K562 (cell line): ENCODE measurements around the gene MADCAM1. TPM values are rescaled to one million over a fixed set of nuclear protein-coding genes. Genes with fewer than 3 reads are reported as not detected.

Experiments used
- FOXJ2 ChIP-seq: fragments of 200-800 bp; sonication (Bioruptor generic); IDR thresholded peaks from 2 replicates; pipeline ENCODE4 v1.6.1; 2016; ENCODE audit warnings: missing genetic modification characterization, missing compliant biosample characterization
- HMBOX1 ChIP-seq: sonication (generic); IDR thresholded peaks from 2 replicates; pipeline ENCODE4 v1.6.1; 2016
- RBM39 ChIP-seq: fragments of 200-400 bp; formaldehyde crosslinking; optimal IDR thresholded peaks from 2 replicates; pipeline ENCODE3; 2018; ENCODE audit warnings: low read depth, low read length
- ZBTB40 ChIP-seq, 2 experiments: fragments of 450-650 bp in 1 of 2; sonication (generic) in 1 of 2; formaldehyde crosslinking in 1 of 2; IDR thresholded peaks; 2 replicates each; pipeline versions ENCODE4 v1.7.1 to v1.9.0; 2016 to 2022; ENCODE audit warnings: inconsistent platforms in 1 of 2, mild to moderate bottlenecking in 1 of 2, missing genetic modification reagents in 1 of 2
- polyA plus RNA-seq, 8 experiments: library from polyadenylated mRNA; depleted of rRNA in 4 of 8; stranded (reverse) in 5 of 8; unstranded in 3 of 8; fragments of >200 nt; fragmentation: Nextera tagmentation in 2 of 8; fragmentation: Illumina TruSeq in 1 of 8; extraction: Ambion mirVana in 2 of 8; extraction: Trizol in 1 of 8; gene quantifications; 2 replicates each; pipeline versions ENCODE4 v1.2.1 to v1.2.3, GENCODE V29; 2011 to 2014; ENCODE audit warnings: inconsistent platforms in 1 of 8, missing spikeins in 1 of 8
- total RNA-seq, 7 experiments: library from RNA; depleted of rRNA in 6 of 7; stranded (reverse); fragments of >200 nt in 6 of 7; fragmentation: Illumina TruSeq in 2 of 7; extraction: Trizol in 2 of 7; gene quantifications; 2 replicates each; pipeline versions ENCODE4 v1.2.1 to v1.2.3, GENCODE V29; 2011 to 2021; ENCODE audit warnings: low replicate concordance in 1 of 7

Gene MADCAM1
- total and polyA plus RNA-seq, 9 of the 15 experiments (the other 6 are each of a cell fraction or from before 2014, with no cell fraction given): 0.09 to 0.36 (median 0.09) TPM; not detected in 6

GRCh38 chr19:485583-486236 lies 10.6 kb upstream of the MADCAM1 start (continued):
- TF ChIP-seq ZBTB40 (IDR thresholded peaks at IDR 0.05): no peak
- TF ChIP-seq ZBTB40 (CRISPR knock-in tag; IDR thresholded peaks at IDR 0.05): no peak
- no peak for TF ChIP-seq FOXJ2
- no peak for TF ChIP-seq HMBOX1
- no peak for TF ChIP-seq RBM39
